Endothelial cell of umbilical vein (primary cell): ENCODE results near the gene CYP4F22. TPM values are rescaled to one million over a fixed set of nuclear protein-coding genes. Genes with fewer than 3 reads are reported as not detected.

Experiments
- BruUV-seq: library from RNA; stranded (reverse); fragments of 400-500 nt; replicated peaks from 2 replicates; lab custom pipeline; 2021; lab: Mats Ljungman, UMichigan
- CTCF ChIA-PET: fragments of 300-600, 350-600 bp; sonication (Branson Sonifier 250); formaldehyde crosslinking; loops from one replicate; lab custom pipeline; 2021; ENCODE audit warnings: antibody characterized with exemption, inconsistent platforms; lab: Charles Lee
- POLR2A ChIA-PET: fragments of 300-600, 350-600 bp; sonication (Branson Sonifier 250); formaldehyde crosslinking; loops from one replicate; lab custom pipeline; 2021; ENCODE audit warnings: antibody characterized with exemption, inconsistent platforms; lab: Charles Lee
- DNase-seq: peaks from one replicate; pipeline ENCODE4 v3.0.0-alpha.2; 2011; ENCODE audit warnings: low read depth, low spot score
- FAIRE-seq: peaks from 2 replicates; lab custom pipeline; 2011; peaks lifted over from hg19 to GRCh38; lab: Jason Lieb, UNC
- H2AFZ ChIP-seq: 2 replicates; pipeline ENCODE4 v1.6.0; 2012; ENCODE audit warnings: low read depth, low read length, control low read depth, inconsistent platforms
- H3K27ac ChIP-seq: 2 replicates; pipeline ENCODE4 v1.5.1; 2011; ENCODE audit warnings: low read depth, mild to moderate bottlenecking, control low read depth, low read length, moderate library complexity; ENCODE audit not compliant: insufficient read depth
- H3K27me3 ChIP-seq, 2 experiments: 2 replicates each; pipeline versions ENCODE4 v1.6.0 to v1.6.1; 2011; ENCODE audit warnings: low read length in 2 of 2, mixed read lengths in 1 of 2; ENCODE audit not compliant: control insufficient read depth in 2 of 2, insufficient read depth in 2 of 2
- H3K36me3 ChIP-seq, 2 experiments: 2 replicates in 1 of 2; 3 replicates in 1 of 2; pipeline ENCODE4 v1.5.1; 2011; ENCODE audit warnings: low read length in 2 of 2, mild to moderate bottlenecking in 1 of 2, moderate library complexity in 1 of 2; ENCODE audit not compliant: control insufficient read depth in 2 of 2, insufficient read depth in 2 of 2; ENCODE audit errors: extremely low read depth in 1 of 2
- H3K4me1 ChIP-seq: 3 replicates; pipeline ENCODE4 v1.5.1; 2011; ENCODE audit warnings: mild to moderate bottlenecking, low read length; ENCODE audit not compliant: control insufficient read depth, insufficient read depth; ENCODE audit errors: extremely low read depth
- H3K4me2 ChIP-seq: 2 replicates; pipeline ENCODE4 v1.6.1; 2011; ENCODE audit warnings: low read length, control low read depth, mixed read lengths; ENCODE audit not compliant: insufficient read depth
- H3K4me3 ChIP-seq, 3 experiments: fragments of 200-600 bp in 1 of 3; sonication (generic), shearing (Covaris generic) in 1 of 3; replicated peaks in 1 of 3; 2 replicates each; pipeline ENCODE4 v1.5.1; 2011 to 2016; ENCODE audit warnings: control low read depth in 3 of 3, low read length in 3 of 3, mild to moderate bottlenecking in 2 of 3, inconsistent platforms in 1 of 3, low read depth in 1 of 3, moderate library complexity in 1 of 3; ENCODE audit not compliant: insufficient read depth in 1 of 3
- H3K79me2 ChIP-seq: 2 replicates; pipeline ENCODE4 v1.6.0; 2012; ENCODE audit warnings: low read length, inconsistent platforms; ENCODE audit not compliant: control insufficient read depth, insufficient read depth
- H3K9ac ChIP-seq: replicated peaks from 2 replicates; pipeline ENCODE3; 2011; ENCODE audit warnings: low read length, control low read depth; ENCODE audit not compliant: insufficient read depth; ENCODE audit errors: extremely low read depth
- H3K9me1 ChIP-seq: replicated peaks from 3 replicates; pipeline ENCODE4 v1.6.0; 2011; ENCODE audit warnings: mild to moderate bottlenecking, low read length; ENCODE audit not compliant: control insufficient read depth, insufficient read depth; ENCODE audit errors: extremely low read depth
- H3K9me3 ChIP-seq: replicated peaks from 2 replicates; pipeline ENCODE4 v1.5.1; 2012; ENCODE audit warnings: low read length, inconsistent platforms; ENCODE audit not compliant: control insufficient read depth, insufficient read depth
- H4K20me1 ChIP-seq: replicated peaks from 2 replicates; pipeline ENCODE3; 2011; ENCODE audit warnings: mild to moderate bottlenecking, low read length; ENCODE audit not compliant: control insufficient read depth, insufficient read depth; ENCODE audit errors: extremely low read depth
- CTCF ChIP-seq, 2 donors: IDR thresholded peaks; 1 replicate in 1 of 2; 2 replicates in 1 of 2; pipeline ENCODE4 v1.5.1; 2011; ENCODE audit warnings: low read length in 2 of 2, mild to moderate bottlenecking in 2 of 2, moderate library complexity in 2 of 2, control low read depth in 1 of 2, inconsistent platforms in 1 of 2, low read depth in 1 of 2; ENCODE audit not compliant: insufficient read depth in 1 of 2; ENCODE audit errors: extremely low read depth in 1 of 2
- EZH2 ChIP-seq: IDR thresholded peaks from 2 replicates; pipeline ENCODE4 v1.6.1; 2012; ENCODE audit warnings: borderline replicate concordance, low read depth, mild to moderate bottlenecking, moderate library complexity, low read length, inconsistent platforms; ENCODE audit not compliant: severe bottlenecking
- FOS ChIP-seq: IDR thresholded peaks from 2 replicates; pipeline ENCODE4 v1.6.1; 2011; ENCODE audit warnings: mild to moderate bottlenecking, low read length, moderate library complexity, borderline replicate concordance; ENCODE audit not compliant: insufficient read depth
- GATA2 ChIP-seq: IDR thresholded peaks from 2 replicates; pipeline ENCODE4 v1.7.0; 2011; ENCODE audit warnings: low read depth, mild to moderate bottlenecking, moderate library complexity, mixed read lengths, low read length; ENCODE audit not compliant: insufficient read length, insufficient read depth
- JUN ChIP-seq: IDR thresholded peaks from 2 replicates; pipeline ENCODE4 v1.6.1; 2011; ENCODE audit warnings: borderline replicate concordance, low read depth; ENCODE audit not compliant: insufficient read length, insufficient read depth
- MYC ChIP-seq: IDR thresholded peaks from one replicate; pipeline ENCODE4 v1.6.1; 2011; ENCODE audit warnings: mild to moderate bottlenecking, low read depth, low read length
- POLR2A ChIP-seq: IDR thresholded peaks from 2 replicates; pipeline ENCODE4 v1.6.1; 2012; ENCODE audit warnings: low read depth, mild to moderate bottlenecking, control low read depth, low read length
- POLR2AphosphoS5 ChIP-seq: IDR thresholded peaks from 2 replicates; pipeline ENCODE4 v1.6.1; 2012; ENCODE audit warnings: low read depth, mild to moderate bottlenecking, control low read depth, low read length, moderate library complexity; ENCODE audit not compliant: insufficient read depth
- dilution Hi-C: fragments of 300-500 bp; cut with MboI; formaldehyde crosslinking; loops from one replicate; pipeline ENCODE4 v1.15.0; 2019; ENCODE audit warnings: low sequenced_read_pairs; ENCODE audit not compliant: extremely low pct_ligation_motif_present
- intact Hi-C: fragments of 100-400 bp; cut with micrococcal nuclease; formaldehyde crosslinking; loops from one replicate; pipeline ENCODE4 v1.10.0; 2022
- polyA plus RNA-seq, 4 experiments: library from polyadenylated mRNA; depleted of rRNA in 3 of 4; stranded (reverse) in 3 of 4; unstranded in 1 of 4; fragments of >200 nt; gene quantifications; 2 replicates each; pipeline versions ENCODE4 v1.2.1 to v1.2.3, GENCODE V29; 2011 to 2012; ENCODE audit warnings: missing spikeins in 1 of 4
- total RNA-seq: library from RNA; stranded (reverse); gene quantifications from 2 replicates; pipeline ENCODE4 v1.2.3, GENCODE V29; 2021
- TF ChIP-seq, protein P1 (sequence below): IDR thresholded peaks from 2 replicates; pipeline ENCODE4 v1.6.1; 2011; ENCODE audit not compliant: insufficient read depth, insufficient read length

Gene CYP4F22
- total and polyA plus RNA-seq, 2 donors (not counting 3 experiments of a cell fraction or from before 2014, with no cell fraction given), result not detected

- Histone ChIP-seq H3K4me1 (no peaks in the 10 kb centered on the region), H3K79me2 (no peaks in the 10 kb centered on the region), H3K9me3 (no peaks in the 10 kb centered on the region), H3K36me3 (no peaks in the 10 kb centered on the region), H3K27ac (no peak overlapping the region), H3K9ac (no peak overlapping the region), H3K4me3 (no peak overlapping the region), H3K4me2 (no peak overlapping the region), H3K27me3 (peaks cover 15 to 18% of the 10 kb centered on the region in 2 experiments), H4K20me1 (no peaks in the 10 kb centered on the region), H3K9me1 (no peaks in the 10 kb centered on the region), H2AFZ (no peak overlapping the region)
- CTCF ChIA-PET, result interaction anchor here (0.9 to 1.0 kb wide), 3 partner anchors 21 to 88 kb away, joined by 3 to 4 read pairs (median 3); partner anchors contain the start of gene AKAP8L
- TF ChIP-seq GATA2 (no peak), POLR2AphosphoS5 (no peak), EZH2 (no peak), POLR2A (no peak)
- intact Hi-C loops (no loop called here), dilution Hi-C loops (no loop called here)
- no TSS peak for BruUV-seq
- DNase-seq (no peak), FAIRE-seq (no peak)
- POLR2A ChIA-PET, result no interaction called here
Observed at GRCh38 chr19:15507068-15508034, 974 bp upstream of the CYP4F22 start.

GRCh38 chr19:15511671-15512424, 3.5 kb downstream of the CYP4F22 start:
- no peak overlapping the region for H3K4me2 ChIP-seq
- intact Hi-C loops (no loop called here), dilution Hi-C loops (no loop called here)
- no peak overlapping the region for H3K27ac ChIP-seq
- no peak overlapping the region for H2AFZ ChIP-seq
- FAIRE-seq, result no peak
- no peak overlapping the region for H3K4me3 ChIP-seq
- no peaks in the 10 kb centered on the region for H3K9me1 ChIP-seq
- TF ChIP-seq GATA2 (no peak), MYC (no peak), EZH2 (no peak), FOS (no peak), JUN (no peak), CTCF (IDR thresholded peaks at IDR 0.05; ENCODE audit: extremely low read depth in 1 of 2, insufficient read depth in 1 of 2, low read depth in 1 of 2, low read length in 2 of 2) (no peak)
- TF ChIP-seq, protein P1, sequence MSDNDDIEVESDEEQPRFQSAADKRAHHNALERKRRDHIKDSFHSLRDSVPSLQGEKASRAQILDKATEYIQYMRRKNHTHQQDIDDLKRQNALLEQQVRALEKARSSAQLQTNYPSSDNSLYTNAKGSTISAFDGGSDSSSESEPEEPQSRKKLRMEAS, result no peak
- DNase-seq, result no peak
- peaks cover 15 to 18% of the 10 kb centered on the region in 2 experiments for H3K27me3 ChIP-seq
- H3K4me1 ChIP-seq, result no peaks in the 10 kb centered on the region
- H3K9ac ChIP-seq, result no peak overlapping the region
- POLR2A ChIA-PET, result no interaction called here
- CTCF ChIA-PET, result interaction anchor here (1.1 kb wide), 1 partner anchor 15 kb away, joined by 4 read pairs; no protein-coding TSS in a partner anchor
- no peaks in the 10 kb centered on the region for H3K9me3 ChIP-seq
- H4K20me1 ChIP-seq, result no peaks in the 10 kb centered on the region
- no TSS peak for BruUV-seq
- H3K79me2 ChIP-seq, result no peaks in the 10 kb centered on the region
- no peaks in the 10 kb centered on the region for H3K36me3 ChIP-seq
